Gastrocnemius medialis (tissue), 4 donors: Measurements from ENCODE around the gene IPO5. TPM values are rescaled to one million over a fixed set of nuclear protein-coding genes. Genes with fewer than 3 reads are reported as not detected.

Experiments used
- ATAC-seq, 2 donors: fragments of 150-250 bp; one replicate each; pipeline ENCODE4 v1.9.1; 2016
- DNase-seq, 2 donors: peaks; one replicate each; pipeline ENCODE4 v3.0.0-alpha.2; 2019
- H3K27ac ChIP-seq, 4 donors: fragments of 200-600 bp; sonication (generic); 1 replicate in 1 of 4; 2 replicates in 3 of 4; pipeline ENCODE4 v1.5.1; 2016 to 2018; ENCODE audit warnings: mild to moderate bottlenecking in 2 of 4, moderate library complexity in 1 of 4
- H3K27me3 ChIP-seq, 3 donors: fragments of 200-600 bp; sonication (generic) in 2 of 3; 1 replicate in 1 of 3; 2 replicates in 2 of 3; pipeline versions ENCODE4 v1.5.1 to v1.6.0; 2016 to 2019; ENCODE audit warnings: mild to moderate bottlenecking in 1 of 3, moderate library complexity in 1 of 3
- H3K36me3 ChIP-seq, 2 donors: fragments of 200-600 bp; sonication (generic) in 1 of 2; one replicate each; pipeline ENCODE4 v1.5.1; 2017 to 2018
- H3K4me1 ChIP-seq, 2 donors: fragments of 200-600 bp; sonication (generic) in 1 of 2; one replicate each; pipeline ENCODE4 v1.5.1; 2016 to 2017; ENCODE audit warnings: mild to moderate bottlenecking in 2 of 2
- H3K4me3 ChIP-seq, 4 donors: fragments of 200-600 bp; sonication (generic) in 3 of 4; 1 replicate in 1 of 4; 2 replicates in 3 of 4; pipeline ENCODE4 v1.5.1; 2016 to 2019; ENCODE audit warnings: mild to moderate bottlenecking in 2 of 4
- H3K9me3 ChIP-seq, 3 donors: fragments of 200-600 bp; sonication (generic) in 2 of 3; 1 replicate in 1 of 3; 2 replicates in 2 of 3; pipeline ENCODE4 v1.5.1; 2016 to 2019
- POLR2A ChIP-seq, 2 donors: fragments of 450-650 bp; IDR thresholded peaks; one replicate each; pipeline ENCODE4 v1.6.1; 2017; ENCODE audit warnings: antibody characterized with exemption in 2 of 2, mild to moderate bottlenecking in 2 of 2, moderate library complexity in 2 of 2
- in situ Hi-C, 4 donors: fragments of 200-750 bp; cut with MboI; loops; one replicate each; pipeline versions ENCODE4 v1.15.0 to v1.8.0; 2017; ENCODE audit warnings: low sequenced_read_pairs in 4 of 4
- intact Hi-C: fragments of 100-400 bp; cut with DNase I; formaldehyde crosslinking; loops from one replicate; pipeline ENCODE4 v1.15.1; 2023; ENCODE audit warnings: low total_unique reads
- total RNA-seq, 4 donors: library from RNA; depleted of rRNA; stranded (reverse); fragments of >200 nt; gene quantifications; one replicate each; pipeline versions ENCODE4 v1.1.0 to v1.2.3, GENCODE V29; 2016
- TF ChIP-seq, protein P1 (sequence below), 5 experiments: fragments of 450-650 bp in 3 of 5; fragments of 200-600 bp in 2 of 5; sonication (generic) in 2 of 5; IDR thresholded peaks in 4 of 5; conservative IDR thresholded peaks in 1 of 5; 1 replicate in 4 of 5; 2 replicates in 1 of 5; pipeline ENCODE4 v1.5.1; 2016 to 2019; ENCODE audit warnings: antibody characterized with exemption in 5 of 5, mild to moderate bottlenecking in 3 of 5, moderate library complexity in 3 of 5

The IPO5 gene
- total RNA-seq, 4 donors from 2014 or later = 157 to 184 (median 177) TPM

DNA sequence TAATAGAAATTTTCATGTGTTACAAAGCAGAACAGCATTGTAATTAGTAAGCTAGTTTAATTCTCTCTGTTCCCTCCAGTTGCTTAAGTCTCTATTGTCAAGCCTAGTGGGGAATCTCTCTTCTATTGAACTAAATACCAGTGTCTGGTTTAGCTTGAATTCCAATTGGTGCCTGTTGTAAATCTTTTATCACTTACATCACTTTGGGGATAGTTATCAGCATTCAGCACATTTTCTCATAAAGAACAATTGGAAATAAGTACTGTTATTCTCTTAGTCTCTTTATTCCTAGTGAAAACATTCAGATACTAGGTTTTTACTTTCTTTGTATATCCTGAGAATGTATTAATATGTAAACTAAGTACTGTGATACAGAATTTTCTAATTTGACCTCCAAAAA, 25.2 kb downstream of the IPO5 start:
- H3K27me3 ChIP-seq = no peaks in the 10 kb centered on the region
- H3K36me3 ChIP-seq = peaks cover 0 to 14% of the 10 kb centered on the region in 2 donors
- TF ChIP-seq POLR2A (IDR thresholded peaks at IDR 0.05) = no peak
- TF ChIP-seq, protein P1, sequence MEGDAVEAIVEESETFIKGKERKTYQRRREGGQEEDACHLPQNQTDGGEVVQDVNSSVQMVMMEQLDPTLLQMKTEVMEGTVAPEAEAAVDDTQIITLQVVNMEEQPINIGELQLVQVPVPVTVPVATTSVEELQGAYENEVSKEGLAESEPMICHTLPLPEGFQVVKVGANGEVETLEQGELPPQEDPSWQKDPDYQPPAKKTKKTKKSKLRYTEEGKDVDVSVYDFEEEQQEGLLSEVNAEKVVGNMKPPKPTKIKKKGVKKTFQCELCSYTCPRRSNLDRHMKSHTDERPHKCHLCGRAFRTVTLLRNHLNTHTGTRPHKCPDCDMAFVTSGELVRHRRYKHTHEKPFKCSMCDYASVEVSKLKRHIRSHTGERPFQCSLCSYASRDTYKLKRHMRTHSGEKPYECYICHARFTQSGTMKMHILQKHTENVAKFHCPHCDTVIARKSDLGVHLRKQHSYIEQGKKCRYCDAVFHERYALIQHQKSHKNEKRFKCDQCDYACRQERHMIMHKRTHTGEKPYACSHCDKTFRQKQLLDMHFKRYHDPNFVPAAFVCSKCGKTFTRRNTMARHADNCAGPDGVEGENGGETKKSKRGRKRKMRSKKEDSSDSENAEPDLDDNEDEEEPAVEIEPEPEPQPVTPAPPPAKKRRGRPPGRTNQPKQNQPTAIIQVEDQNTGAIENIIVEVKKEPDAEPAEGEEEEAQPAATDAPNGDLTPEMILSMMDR (IDR thresholded peaks at IDR 0.05 in 4 of 5, conservative IDR thresholded peaks at IDR 0.05 in 1 of 5) = no peak
- no peaks in the 10 kb centered on the region for H3K9me3 ChIP-seq
- in situ Hi-C loops (no loop called here), intact Hi-C loops (loop anchor here (10.0 kb wide), 1 partner anchor 754 kb away; the partner anchor contains the start of gene MBNL2)
- no peak overlapping the region for H3K27ac ChIP-seq
- no peak for ATAC-seq
- peaks cover 45 to 50% of the 10 kb centered on the region in 2 donors for H3K4me1 ChIP-seq
- no peak overlapping the region for H3K4me3 ChIP-seq
- DNase-seq = no peak

DNA sequence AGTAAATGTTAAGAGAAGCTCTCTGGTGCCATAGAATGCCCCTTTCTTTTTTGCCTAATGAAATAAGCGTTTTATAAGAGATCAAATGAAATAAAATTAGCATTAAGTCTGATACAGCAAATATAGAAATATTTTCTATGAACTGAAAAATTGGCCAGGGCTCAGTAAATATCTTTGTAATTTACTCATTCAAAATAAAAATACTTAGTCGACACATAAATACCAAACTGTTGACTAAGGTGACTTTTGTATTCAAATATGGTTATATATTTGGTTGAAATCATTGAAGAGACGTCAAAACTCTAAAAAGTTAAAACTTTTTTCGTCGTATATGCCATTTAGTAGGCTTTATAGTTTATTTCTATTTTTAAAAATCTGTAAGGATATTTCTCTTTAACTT, 25.6 kb downstream of the IPO5 start:
- in situ Hi-C loops = no loop called here
- H3K4me1 ChIP-seq = peaks cover 45 to 50% of the 10 kb centered on the region in 2 donors

DNA sequence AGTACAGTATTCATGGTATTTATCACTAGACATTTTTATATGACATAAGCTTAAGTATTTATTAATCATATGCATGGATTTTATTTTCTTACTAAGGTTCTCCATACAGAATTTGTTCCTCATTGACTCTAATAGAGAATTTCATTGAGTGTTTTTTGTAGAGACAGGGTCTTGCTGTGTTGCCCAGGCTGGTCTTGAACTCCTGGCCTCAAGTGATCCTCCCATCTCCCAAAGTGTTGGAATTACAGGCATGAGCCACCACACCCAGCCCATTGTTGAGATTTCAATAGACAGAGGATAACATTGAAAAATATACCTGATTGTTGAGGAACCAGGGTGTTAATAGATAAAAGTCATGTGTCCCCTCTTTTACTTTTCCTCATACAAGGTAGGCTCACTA, 26.1 kb downstream of the IPO5 start:
- intact Hi-C loops = loop anchor here (10.0 kb wide), 1 partner anchor 755 kb away; the partner anchor contains the start of gene MBNL2
- Histone ChIP-seq H3K4me1 (peaks cover 45 to 50% of the 10 kb centered on the region in 2 donors), H3K4me3 (no peak overlapping the region)

More for the DNA sequence above, 25.6 kb downstream of the IPO5 start:
- ATAC-seq = no peak
- Histone ChIP-seq H3K27me3 (no peaks in the 10 kb centered on the region), H3K36me3 (peaks cover 0 to 15% of the 10 kb centered on the region in 2 donors), H3K9me3 (no peaks in the 10 kb centered on the region), H3K4me3 (no peak overlapping the region), H3K27ac (no peak overlapping the region)
- intact Hi-C loops = loop anchor here (10.0 kb wide), 1 partner anchor 754 kb away; the partner anchor contains the start of gene MBNL2
- DNase-seq = no peak
- TF ChIP-seq, protein P1 (IDR thresholded peaks at IDR 0.05 in 4 of 5, conservative IDR thresholded peaks at IDR 0.05 in 1 of 5) = no peak
- no peak for TF ChIP-seq POLR2A (IDR thresholded peaks at IDR 0.05)

DNA sequence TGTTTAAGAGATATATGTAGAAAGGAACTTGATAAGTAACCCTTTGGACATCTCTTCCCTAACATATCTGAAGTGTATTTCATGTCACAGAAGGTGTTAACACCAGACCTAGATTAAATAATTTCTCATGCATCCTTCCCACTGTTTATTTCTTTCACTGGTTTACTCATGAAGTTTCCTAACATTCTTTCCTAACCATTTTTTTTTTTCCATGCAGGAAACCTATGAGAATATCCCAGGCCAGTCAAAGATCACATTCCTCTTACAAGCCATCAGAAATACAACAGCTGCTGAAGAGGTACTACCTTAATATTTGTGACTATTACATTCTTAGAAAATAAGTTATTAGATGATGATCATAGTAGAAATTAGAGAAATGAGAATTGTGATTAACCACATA, 28.8 kb downstream of the IPO5 start:
- no peaks in the 10 kb centered on the region for H3K27me3 ChIP-seq
- no peaks in the 10 kb centered on the region for H3K9me3 ChIP-seq
- DNase-seq (no peak), ATAC-seq (no peak)
- H3K27ac ChIP-seq = no peak overlapping the region
- TF ChIP-seq, protein P1 (IDR thresholded peaks at IDR 0.05 in 4 of 5, conservative IDR thresholded peaks at IDR 0.05 in 1 of 5) = no peak
- TF ChIP-seq POLR2A (IDR thresholded peaks at IDR 0.05) = no peak
- intact Hi-C loops = no loop called here
- peaks cover 0 to 44% of the 10 kb centered on the region in 2 donors for H3K36me3 ChIP-seq
- H3K4me1 ChIP-seq = peaks cover 42 to 44% of the 10 kb centered on the region in 2 donors
- in situ Hi-C loops = no loop called here
- H3K4me3 ChIP-seq = no peak overlapping the region

More for the DNA sequence above, 26.1 kb downstream of the IPO5 start:
- Histone ChIP-seq H3K9me3 (no peaks in the 10 kb centered on the region), H3K36me3 (peaks cover 0 to 19% of the 10 kb centered on the region in 2 donors), H3K27ac (no peak overlapping the region), H3K27me3 (no peaks in the 10 kb centered on the region)
- DNase-seq (no peak), ATAC-seq (no peak)
- no peak for TF ChIP-seq POLR2A (IDR thresholded peaks at IDR 0.05)
- TF ChIP-seq, protein P1 (IDR thresholded peaks at IDR 0.05 in 4 of 5, conservative IDR thresholded peaks at IDR 0.05 in 1 of 5) = no peak
- in situ Hi-C loops = no loop called here

DNA sequence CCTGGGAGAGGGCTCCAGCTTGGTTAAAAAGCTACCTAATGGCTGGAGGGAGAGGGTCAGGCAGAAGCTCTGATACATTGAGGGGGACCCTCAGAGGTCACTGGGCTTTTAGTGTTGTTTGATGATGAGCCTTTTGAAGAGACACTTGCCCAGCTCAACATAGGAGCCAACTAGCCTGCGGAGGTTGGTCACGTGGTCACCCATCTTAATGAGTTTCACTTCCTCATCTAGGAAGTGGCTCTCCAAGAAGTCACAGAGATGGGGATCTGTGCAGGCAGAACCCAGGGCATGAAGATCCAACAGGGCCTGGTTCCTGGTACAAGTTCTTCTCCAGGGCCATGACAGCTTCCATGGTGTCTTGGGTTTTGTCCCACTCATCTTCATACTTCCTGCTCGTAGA, 33.4 kb downstream of the IPO5 start:
- DNase-seq (no peak), ATAC-seq (no peak)
- no peaks in the 10 kb centered on the region for H3K9me3 ChIP-seq
- H3K4me3 ChIP-seq = no peak overlapping the region
- in situ Hi-C loops = no loop called here
- H3K4me1 ChIP-seq = peaks cover 3% of the 10 kb centered on the region in 2 donors
- intact Hi-C loops = no loop called here
- no peaks in the 10 kb centered on the region for H3K27me3 ChIP-seq
- peaks cover 5 to 90% of the 10 kb centered on the region in 2 donors for H3K36me3 ChIP-seq
- H3K27ac ChIP-seq = no peak overlapping the region
- no peak for TF ChIP-seq POLR2A (IDR thresholded peaks at IDR 0.05)
- TF ChIP-seq, protein P1 (IDR thresholded peaks at IDR 0.05 in 4 of 5, conservative IDR thresholded peaks at IDR 0.05 in 1 of 5) = no peak
